OCI-LY1 (cell line): Measurements from ENCODE around the gene CCL14.

Experiments
- EZH2 ChIP-seq: fragments of 200-600 bp; sonication (generic), shearing (Covaris generic); IDR thresholded peaks from 2 replicates; pipeline ENCODE4 v1.8.0; 2017; ENCODE audit warnings: borderline replicate concordance, mixed run types, mild to moderate bottlenecking, antibody characterized with exemption, low read length, moderate library complexity, mixed read lengths
- TF ChIP-seq, protein P1 (sequence below): fragments of 200-600 bp; sonication (generic), shearing (Covaris generic); IDR thresholded peaks from 2 replicates; pipeline ENCODE4 v1.5.1; 2017; ENCODE audit warnings: mild to moderate bottlenecking, antibody characterized with exemption, low read length, moderate library complexity, mixed read lengths

DNA sequence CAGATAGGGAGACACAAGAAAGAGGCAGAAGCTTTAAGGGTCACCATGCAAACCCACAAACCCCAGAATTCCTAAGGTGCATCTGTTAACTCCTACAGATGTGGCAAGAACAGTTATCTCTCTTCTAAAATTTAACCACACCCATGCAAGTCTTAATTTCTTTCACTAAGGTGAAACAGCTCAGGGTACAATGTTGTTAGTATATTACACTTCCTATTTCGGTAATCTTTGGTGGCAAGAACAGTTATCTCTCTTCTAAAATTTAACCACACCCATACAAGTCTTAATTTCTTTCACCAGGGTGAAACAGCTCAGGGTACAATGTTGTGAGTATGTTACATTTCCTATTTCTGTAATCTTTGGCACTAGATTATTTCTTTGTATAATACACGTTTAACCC lies 24.7 kb upstream of the CCL14 start:
- TF ChIP-seq, protein P1, sequence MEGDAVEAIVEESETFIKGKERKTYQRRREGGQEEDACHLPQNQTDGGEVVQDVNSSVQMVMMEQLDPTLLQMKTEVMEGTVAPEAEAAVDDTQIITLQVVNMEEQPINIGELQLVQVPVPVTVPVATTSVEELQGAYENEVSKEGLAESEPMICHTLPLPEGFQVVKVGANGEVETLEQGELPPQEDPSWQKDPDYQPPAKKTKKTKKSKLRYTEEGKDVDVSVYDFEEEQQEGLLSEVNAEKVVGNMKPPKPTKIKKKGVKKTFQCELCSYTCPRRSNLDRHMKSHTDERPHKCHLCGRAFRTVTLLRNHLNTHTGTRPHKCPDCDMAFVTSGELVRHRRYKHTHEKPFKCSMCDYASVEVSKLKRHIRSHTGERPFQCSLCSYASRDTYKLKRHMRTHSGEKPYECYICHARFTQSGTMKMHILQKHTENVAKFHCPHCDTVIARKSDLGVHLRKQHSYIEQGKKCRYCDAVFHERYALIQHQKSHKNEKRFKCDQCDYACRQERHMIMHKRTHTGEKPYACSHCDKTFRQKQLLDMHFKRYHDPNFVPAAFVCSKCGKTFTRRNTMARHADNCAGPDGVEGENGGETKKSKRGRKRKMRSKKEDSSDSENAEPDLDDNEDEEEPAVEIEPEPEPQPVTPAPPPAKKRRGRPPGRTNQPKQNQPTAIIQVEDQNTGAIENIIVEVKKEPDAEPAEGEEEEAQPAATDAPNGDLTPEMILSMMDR, result no peak
- no peak for TF ChIP-seq EZH2
